K562 (cell line): Measurements from ENCODE around the gene C7orf57.

ENCODE experiments used
- ATF7 ChIP-seq: fragments of 450-650 bp; IDR thresholded peaks from 2 replicates; pipeline ENCODE4 v1.7.1; 2014; ENCODE audit warnings: mild to moderate bottlenecking, moderate library complexity
- CHD2 ChIP-seq: IDR thresholded peaks from 2 replicates; pipeline ENCODE4 v1.6.1; 2011; ENCODE audit warnings: low read depth, low read length
- CTCF ChIP-seq, 3 experiments: IDR thresholded peaks in 2 of 3; conservative IDR thresholded peaks in 1 of 3; 2 replicates each; pipeline ENCODE4 v1.5.1; 2011 to 2012; ENCODE audit warnings: low read length in 3 of 3, mild to moderate bottlenecking in 3 of 3, control low read depth in 2 of 3, improper control_type of control experiment in 1 of 3, inconsistent platforms in 1 of 3, low read depth in 1 of 3, mixed read lengths in 1 of 3, moderate library complexity in 1 of 3; ENCODE audit not compliant: insufficient read depth in 2 of 3
- EZH2 ChIP-seq: IDR thresholded peaks from 2 replicates; pipeline ENCODE4 v1.6.1; 2012; ENCODE audit warnings: low read depth, mild to moderate bottlenecking, inconsistent platforms, low read length, borderline replicate concordance
- GABPB1 ChIP-seq: sonication (generic); formaldehyde crosslinking; IDR thresholded peaks from 2 replicates; pipeline ENCODE4 v1.8.0; 2022; ENCODE audit warnings: mild to moderate bottlenecking, missing genetic modification reagents
- HCFC1 ChIP-seq: IDR thresholded peaks from 2 replicates; pipeline ENCODE4 v1.6.1; 2012; ENCODE audit warnings: low read depth, low read length, improper control_type of control experiment
- RAD21 ChIP-seq, 2 experiments: fragments of 250-450 bp in 1 of 2; fragments of 450-650 bp in 1 of 2; sonication (Bioruptor Pico) in 1 of 2; formaldehyde crosslinking in 1 of 2; IDR thresholded peaks in 1 of 2; conservative IDR thresholded peaks in 1 of 2; 2 replicates each; pipeline versions ENCODE4 v1.4.0 to v1.8.0; 2020 to 2022; ENCODE audit warnings: mild to moderate bottlenecking in 2 of 2, moderate library complexity in 1 of 2

- TF ChIP-seq CTCF (IDR thresholded peaks at IDR 0.05 in 2 of 3, conservative IDR thresholded peaks at IDR 0.05 in 1 of 3; ENCODE audit: insufficient read depth in 2 of 3, low read depth in 1 of 3, low read length in 3 of 3) (no peak), EZH2 (no peak), CHD2 (no peak), GABPB1 (CRISPR knock-in tag) (no peak), HCFC1 (no peak), ATF7 (no peak), RAD21 (CRISPR knock-in tag; conservative IDR thresholded peaks at IDR 0.05 in 1 of 2, IDR thresholded peaks at IDR 0.05 in 1 of 2) (no peak)
Observed at GRCh38 chr7:48042636-48043035, 7.3 kb downstream of the C7orf57 start.
